NCI-H1105 treated with DMSO at 0.1 percent for 48 hours (cell line): Measurements from ENCODE around the gene PAH.

Experiments used
- DNase-seq: peaks from one replicate; lab custom pipeline; 2025; lab: John Stamatoyannopoulos, UW

The PAH gene

DNA sequence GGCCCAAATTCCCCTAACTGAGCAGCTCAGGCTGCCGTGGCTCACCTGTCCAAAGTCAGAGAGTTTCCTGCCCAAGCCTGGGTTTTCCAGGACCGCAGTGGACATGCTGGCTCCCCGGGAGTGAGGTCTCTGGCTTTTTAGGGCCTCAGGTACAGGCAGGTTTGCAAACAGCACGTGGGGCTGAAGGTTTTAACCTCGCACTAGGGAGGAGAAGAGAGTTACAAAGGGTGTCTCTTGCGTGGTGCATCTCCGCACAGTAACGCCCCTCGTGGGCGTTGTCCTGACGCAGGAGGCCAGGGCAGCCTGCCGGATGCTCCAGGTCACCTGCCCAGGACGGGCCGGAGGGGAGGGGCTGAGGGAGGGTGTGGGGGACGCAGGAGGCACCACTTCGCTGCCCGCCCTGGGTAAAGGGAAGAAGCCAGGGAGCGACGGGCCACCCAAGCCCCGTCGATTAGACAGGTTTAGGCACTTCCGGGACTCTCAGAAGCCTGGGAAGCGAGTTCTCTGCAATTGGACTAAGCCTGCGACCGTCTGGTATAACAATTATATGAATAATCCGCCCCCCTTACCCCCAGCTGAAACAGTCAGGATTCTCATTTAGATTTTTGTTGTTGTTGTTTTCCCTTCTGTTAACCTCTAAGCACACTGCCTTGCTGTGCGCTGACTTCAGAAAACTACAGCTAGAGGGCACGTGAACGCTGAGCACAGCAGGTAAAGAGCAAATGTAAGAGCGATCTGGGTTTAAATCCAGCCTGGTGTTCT, at the start of gene PAH:
Gene PAH, minus strand, starts transcription at position 219 of the 762 bp plus-strand sequence. Its CDS starts 114 bp downstream, at position 105.
- no peak for DNase-seq

- no peak for DNase-seq
These were observed 49.3 kb upstream of the PAH start for GRCh38 chr12:102966200-102966863.

GRCh38 chr12:102965281-102966155, 48.5 kb upstream of the PAH start:
- DNase-seq, result peak; percentile 52

GRCh38 chr12:102964872-102965271, 47.8 kb upstream of the PAH start:
- DNase-seq, result peak; percentile 77

GRCh38 chr12:102963796-102964195, 46.8 kb upstream of the PAH start:
- no peak for DNase-seq

GRCh38 chr12:102962986-102963385, 45.9 kb upstream of the PAH start:
- DNase-seq, result no peak

- no peak for DNase-seq
These were observed 45.5 kb upstream of the PAH start for GRCh38 chr12:102962532-102962931.

DNA sequence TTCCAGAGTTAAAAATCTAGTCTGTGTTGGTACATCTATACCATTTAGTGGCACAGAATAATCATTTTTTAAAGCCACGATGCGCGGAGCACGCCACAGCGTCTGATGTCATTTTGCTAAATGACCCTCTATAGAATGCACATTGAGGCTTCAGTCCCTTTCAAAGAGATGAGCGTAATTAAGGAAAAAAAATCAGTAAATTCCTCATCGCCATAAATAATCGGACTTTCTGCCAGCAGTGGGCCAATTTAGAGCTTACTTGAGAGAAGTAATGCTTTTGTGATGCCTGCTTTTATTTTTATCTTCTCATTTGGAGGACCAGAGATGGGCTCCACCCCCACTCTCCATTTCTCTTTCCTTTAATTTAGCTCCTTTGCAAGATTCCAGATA, 44.4 kb upstream of the PAH start:
- peak; percentile 97 for DNase-seq

- DNase-seq, result peak; percentile 96
These were observed 43.9 kb upstream of the PAH start for GRCh38 chr12:102960766-102961465.

DNA sequence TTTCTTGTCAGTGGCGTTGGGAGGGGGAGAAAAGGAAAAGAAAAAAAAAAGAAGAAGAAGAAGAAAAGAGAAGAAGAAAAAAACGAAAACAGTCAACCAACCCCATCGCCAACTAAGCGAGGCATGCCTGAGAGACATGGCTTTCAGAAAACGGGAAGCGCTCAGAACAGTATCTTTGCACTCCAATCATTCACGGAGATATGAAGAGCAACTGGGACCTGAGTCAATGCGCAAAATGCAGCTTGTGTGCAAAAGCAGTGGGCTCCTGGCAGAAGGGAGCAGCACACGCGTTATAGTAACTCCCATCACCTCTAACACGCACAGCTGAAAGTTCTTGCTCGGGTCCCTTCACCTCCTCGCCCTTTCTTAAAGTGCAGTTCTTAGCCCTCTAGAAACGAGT, 42.3 kb upstream of the PAH start:
- peak; percentile 56 for DNase-seq

DNA sequence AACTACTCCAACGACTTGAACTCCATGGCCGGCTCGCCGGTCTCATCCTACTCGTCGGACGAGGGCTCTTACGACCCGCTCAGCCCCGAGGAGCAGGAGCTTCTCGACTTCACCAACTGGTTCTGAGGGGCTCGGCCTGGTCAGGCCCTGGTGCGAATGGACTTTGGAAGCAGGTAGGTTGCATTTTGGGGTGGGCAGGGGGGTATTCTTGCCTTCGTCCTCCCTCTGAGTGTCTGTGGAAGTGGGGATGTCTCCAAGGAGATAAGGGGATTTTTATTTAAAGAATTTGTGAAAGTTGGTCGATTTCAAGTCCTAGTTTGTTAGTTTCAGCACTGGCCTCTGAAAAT, 41.8 kb upstream of the PAH start:
- DNase-seq, result no peak

GRCh38 chr12:102958073-102958829, 41.2 kb upstream of the PAH start:
- DNase-seq, result peak; percentile 41

- DNase-seq, result peak; percentile 98
These were observed 40.5 kb upstream of the PAH start, which contains the start of gene ASCL1 for GRCh38 chr12:102957339-102958050. Gene ASCL1 (plus strand): TSS chr12:102957674. CDS start chr12:102958245, 571 bp downstream.

GRCh38 chr12:102956738-102957327, 39.8 kb upstream of the PAH start:
- peak; percentile 75 for DNase-seq

DNA sequence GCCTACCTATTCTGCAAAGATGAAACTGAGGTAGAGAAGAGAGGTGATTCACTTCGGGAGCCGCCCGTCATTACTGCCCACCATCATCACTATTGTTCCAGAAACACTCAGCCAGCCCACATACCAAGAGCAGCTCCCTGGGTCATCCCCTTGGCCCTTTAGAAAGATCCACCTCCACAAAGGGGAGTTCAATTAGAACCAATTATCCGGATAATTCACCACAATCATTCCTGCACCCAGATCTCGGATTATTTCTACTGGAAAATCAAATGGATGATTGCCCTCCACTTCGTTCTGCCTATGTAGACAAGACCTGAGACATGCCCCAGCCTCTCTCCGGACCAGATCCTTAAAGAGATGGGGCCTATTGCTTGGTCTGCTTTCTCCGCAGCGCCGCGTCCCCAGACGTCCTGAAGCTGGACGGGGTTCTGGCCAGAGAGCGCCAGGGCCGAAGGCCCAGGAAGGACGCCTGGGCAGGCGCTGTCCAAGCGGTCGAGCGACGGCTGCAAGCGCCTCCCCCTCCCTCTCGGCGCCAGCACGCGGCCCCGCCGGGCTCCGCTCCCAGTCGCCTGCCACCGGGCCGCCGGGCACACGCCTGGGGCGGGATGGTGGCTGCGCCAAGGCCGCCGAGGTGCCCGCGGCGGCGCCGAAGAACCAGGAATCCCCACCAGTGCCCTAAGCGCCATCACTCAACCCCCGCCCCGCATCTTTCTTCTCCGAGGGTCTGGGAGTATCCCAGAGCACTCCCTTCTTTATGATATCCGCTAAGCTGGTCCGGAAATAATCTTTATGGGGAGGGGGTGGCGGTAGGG, 39.1 kb upstream of the PAH start:
- peak; percentile 75 for DNase-seq

DNA sequence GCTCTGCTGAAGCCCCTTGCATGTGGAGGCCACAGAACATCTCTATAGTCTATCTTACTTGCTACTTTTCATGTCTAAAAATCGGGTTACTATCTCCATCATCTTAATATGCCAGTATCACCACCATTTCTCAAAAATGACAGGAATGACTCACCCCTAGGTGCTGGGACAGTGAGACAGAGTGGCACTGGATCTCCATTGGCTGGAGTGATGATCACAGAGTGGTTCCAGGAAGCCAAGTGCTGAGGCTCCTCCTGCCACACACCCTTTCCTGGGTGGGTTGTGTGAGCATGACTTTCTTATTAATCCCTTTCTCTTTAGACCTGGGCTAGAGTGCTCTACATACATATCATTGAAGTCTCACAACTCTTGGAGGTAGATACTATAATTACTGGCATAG, 37.1 kb upstream of the PAH start:
- DNase-seq, result no peak

GRCh38 chr12:102953221-102953620, 36.2 kb upstream of the PAH start:
- DNase-seq, result no peak

DNA sequence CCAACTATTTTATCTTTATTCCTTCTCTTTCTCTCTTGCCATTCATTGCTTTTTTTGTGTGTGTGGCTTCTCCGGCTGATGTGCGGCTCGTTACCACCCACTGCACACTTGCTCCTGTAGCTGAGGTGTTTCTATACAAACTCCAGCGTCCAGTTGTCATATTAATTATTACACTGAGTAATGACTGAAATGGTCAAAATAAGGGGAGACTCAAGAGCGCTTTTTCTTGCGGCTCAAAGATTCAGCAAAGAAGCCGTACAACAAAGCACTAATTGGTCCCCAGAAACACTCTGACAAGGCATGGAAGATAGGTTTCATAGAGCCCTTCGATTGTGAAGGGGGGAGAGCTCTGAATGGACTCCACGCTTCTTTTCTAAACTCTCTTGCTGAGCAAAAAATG, 34.8 kb upstream of the PAH start:
- peak; percentile 86 for DNase-seq

GRCh38 chr12:102950950-102951619, 34.0 kb upstream of the PAH start:
- DNase-seq, result peak; percentile 91
